Skeletal muscle satellite cell (primary cell): Measurements from ENCODE around the gene ADAMTS15.
A peak's percentile ranks its signal among the peaks of the same experiment; 100 is the strongest.

ENCODE experiments used
- H3K27me3 ChIP-seq: 2 replicates; pipeline ENCODE4 v1.7.0; 2013; ENCODE audit warnings: low read length; ENCODE audit not compliant: control insufficient read depth, insufficient read depth
- H3K36me3 ChIP-seq: 2 replicates; pipeline ENCODE4 v1.7.0; 2013; ENCODE audit warnings: mild to moderate bottlenecking, control low read depth, low read length; ENCODE audit not compliant: insufficient read depth
- H3K4me1 ChIP-seq: 2 replicates; pipeline ENCODE4 v1.7.0; 2013; ENCODE audit warnings: low read length; ENCODE audit not compliant: control insufficient read depth, insufficient read depth
- H3K4me2 ChIP-seq: 2 replicates; pipeline ENCODE4 v1.7.0; 2013; ENCODE audit warnings: mild to moderate bottlenecking, low read length
- H3K4me3 ChIP-seq: 2 replicates; pipeline ENCODE4 v1.7.0; 2013; ENCODE audit warnings: low read length
- H3K9ac ChIP-seq: 2 replicates; pipeline ENCODE4 v1.7.0; 2013; ENCODE audit warnings: mild to moderate bottlenecking, low read depth, low read length, moderate library complexity
- H3K9me3 ChIP-seq: replicated peaks from 2 replicates; pipeline ENCODE4 v1.7.0; 2013; ENCODE audit warnings: mild to moderate bottlenecking, control low read depth, low read length

ADAMTS15 gene

DNA sequence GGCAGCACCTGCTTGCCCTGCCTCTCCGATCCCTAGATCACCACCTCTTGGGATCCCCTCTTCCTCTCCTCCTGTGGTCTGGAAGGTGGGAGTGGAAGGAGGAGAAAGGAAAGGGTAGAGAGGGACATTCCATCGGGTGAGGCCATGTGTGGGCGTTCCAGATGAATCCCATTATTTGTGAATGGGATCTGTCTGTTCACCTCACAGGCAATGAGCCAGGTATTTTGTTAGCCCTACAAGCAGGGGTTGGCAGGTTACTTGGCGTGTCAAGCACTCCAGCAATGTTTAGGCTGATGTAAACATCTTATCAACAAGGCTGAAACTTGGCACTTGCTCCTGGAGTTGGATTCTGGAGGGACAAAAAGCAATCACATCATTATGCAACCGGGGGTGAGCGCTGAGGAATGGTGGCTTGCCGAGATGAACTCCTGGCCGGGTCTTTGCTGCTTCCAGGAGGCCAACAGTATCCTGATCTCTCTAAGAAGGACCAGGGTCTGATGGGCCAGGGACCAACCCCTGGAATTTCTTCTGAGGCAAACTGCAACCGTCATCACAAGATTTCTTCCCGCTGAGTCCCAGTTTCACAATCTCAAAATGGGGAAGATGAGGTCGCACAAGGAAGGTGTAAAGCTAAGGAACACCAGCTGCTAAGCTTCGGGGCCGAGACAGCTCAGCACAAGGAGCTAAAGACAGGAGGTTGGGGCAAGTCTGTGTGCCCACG is 27.8 kb upstream of the ADAMTS15 start:
- H3K36me3 ChIP-seq = no peaks in the 10 kb centered on the region
- H3K4me1 ChIP-seq = peaks cover 6% of the 10 kb centered on the region
- H3K27me3 ChIP-seq = peaks cover 93% of the 10 kb centered on the region
- H3K4me3 ChIP-seq = no peak overlapping the region
- no peak overlapping the region for H3K9ac ChIP-seq
- H3K4me2 ChIP-seq = no peak overlapping the region
- H3K9me3 ChIP-seq = no peaks in the 10 kb centered on the region

DNA sequence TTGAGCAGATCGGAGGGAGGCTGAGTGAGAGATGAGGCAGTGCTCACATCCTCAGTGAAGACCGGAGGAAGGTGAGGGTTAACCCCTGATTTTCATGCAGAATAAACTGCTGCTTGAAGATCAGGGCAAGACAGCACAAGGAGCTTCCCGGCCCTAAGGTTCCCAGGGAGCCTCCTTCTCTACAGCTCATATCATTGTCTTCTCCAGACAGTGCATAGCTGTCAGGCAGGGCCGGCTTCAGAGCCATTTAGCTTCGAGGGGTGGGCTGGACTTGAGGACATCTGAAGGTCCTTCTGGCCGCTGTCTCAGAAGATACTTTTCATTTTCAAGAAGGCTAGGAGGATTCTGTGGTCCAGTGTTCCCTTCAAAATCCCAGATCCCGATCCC is 27.3 kb upstream of the ADAMTS15 start:
- Histone ChIP-seq H3K9ac (no peak overlapping the region), H3K4me3 (no peak overlapping the region), H3K9me3 (no peaks in the 10 kb centered on the region), H3K4me1 (peaks cover under 1% of the 10 kb centered on the region), H3K36me3 (no peaks in the 10 kb centered on the region), H3K27me3 (peaks cover 93% of the 10 kb centered on the region), H3K4me2 (no peak overlapping the region)

DNA sequence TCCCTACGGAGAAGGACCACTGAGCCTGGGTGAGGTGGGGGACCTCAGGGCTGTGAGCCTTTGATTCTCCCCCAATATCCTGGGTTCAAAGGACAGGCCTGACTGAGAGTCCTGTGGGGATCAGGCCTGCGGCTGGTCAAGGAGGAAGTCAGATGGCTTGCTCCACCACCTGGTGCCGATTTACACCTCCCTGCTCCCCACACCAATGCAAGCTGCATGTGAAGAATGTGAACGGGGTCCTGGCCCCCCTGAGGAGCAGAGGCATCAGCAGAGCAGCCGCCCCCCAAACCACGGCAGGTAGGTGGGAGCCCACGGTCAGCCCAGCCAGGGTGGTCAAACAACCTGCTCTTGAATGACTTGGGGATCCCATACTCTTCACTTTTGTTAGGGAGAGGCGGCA is 26.7 kb upstream of the ADAMTS15 start:
- Histone ChIP-seq H3K9ac (no peak overlapping the region), H3K9me3 (no peaks in the 10 kb centered on the region), H3K36me3 (no peaks in the 10 kb centered on the region), H3K27me3 (peaks cover 93% of the 10 kb centered on the region), H3K4me3 (no peak overlapping the region), H3K4me2 (no peak overlapping the region), H3K4me1 (no peaks in the 10 kb centered on the region)

DNA sequence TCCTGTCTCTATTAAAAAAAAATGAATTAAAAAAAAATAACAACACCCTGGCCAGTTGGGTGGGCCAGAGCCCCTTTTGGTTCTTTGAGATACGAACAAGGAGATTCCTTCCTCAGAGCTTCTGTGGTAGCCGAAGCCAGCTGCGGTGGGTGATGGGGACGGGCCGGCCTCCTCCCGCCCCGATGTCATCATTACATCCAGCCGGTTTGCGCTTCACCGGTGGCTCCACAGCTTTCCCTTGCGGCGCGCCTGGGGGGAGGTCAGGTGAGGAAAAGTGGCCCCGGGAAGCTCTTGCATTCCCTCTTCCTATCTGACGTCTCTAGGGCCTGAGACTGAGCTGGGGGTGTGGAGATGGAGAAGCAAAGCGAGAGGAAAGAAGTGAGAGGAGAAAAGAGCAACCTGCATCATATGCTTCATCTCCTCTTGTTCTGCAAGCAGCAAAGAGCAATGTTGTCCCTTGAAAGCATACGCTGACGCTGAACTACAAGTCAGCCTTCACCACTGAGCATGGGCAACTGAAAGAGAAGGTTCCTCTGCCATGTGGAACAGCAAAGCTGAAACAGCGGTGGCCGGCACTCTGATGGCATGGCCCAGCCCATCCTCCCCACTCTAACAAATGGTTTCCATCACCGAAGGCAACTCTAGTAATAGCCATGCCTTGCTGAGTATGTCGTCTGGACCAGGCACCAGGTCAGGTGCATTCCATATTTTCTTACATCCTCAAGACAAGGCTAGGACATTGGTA is 26.0 kb upstream of the ADAMTS15 start:
- Histone ChIP-seq H3K9me3 (no peaks in the 10 kb centered on the region), H3K4me1 (peaks cover under 1% of the 10 kb centered on the region), H3K36me3 (no peaks in the 10 kb centered on the region), H3K4me2 (no peak overlapping the region), H3K4me3 (no peak overlapping the region), H3K27me3 (peaks cover 97% of the 10 kb centered on the region), H3K9ac (no peak overlapping the region)

DNA sequence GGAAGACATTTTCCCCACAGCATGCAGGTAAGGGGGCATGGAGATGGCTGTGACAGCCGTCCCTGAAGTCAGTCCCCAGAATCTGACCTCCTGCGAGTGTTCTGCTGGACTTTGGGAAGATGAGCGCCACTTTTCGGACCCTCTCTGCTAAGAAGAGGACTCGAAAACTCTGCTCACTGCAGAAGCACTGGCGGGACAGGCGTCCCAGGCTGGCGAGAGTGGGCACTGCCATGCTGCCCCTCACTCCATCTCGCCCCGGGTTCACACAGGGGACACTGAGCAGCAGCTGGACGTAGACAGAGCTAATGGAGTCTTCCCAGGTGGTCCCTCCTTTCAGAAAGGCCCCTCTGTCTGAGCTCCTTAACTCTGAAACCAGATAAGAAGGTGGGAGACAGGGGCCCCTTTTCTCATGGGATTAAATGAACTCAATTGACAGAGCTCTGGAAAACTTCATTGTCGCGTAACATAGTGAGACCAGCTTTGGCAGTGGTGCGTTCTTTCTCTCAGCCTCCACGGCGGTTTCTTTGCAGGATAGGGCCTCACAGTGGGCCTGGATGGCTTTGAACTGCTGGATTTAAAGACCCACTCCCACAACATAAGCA is 24.8 kb upstream of the ADAMTS15 start:
- no peak overlapping the region for H3K4me2 ChIP-seq
- H3K9me3 ChIP-seq = no peaks in the 10 kb centered on the region
- no peaks in the 10 kb centered on the region for H3K36me3 ChIP-seq
- peaks cover 94% of the 10 kb centered on the region for H3K27me3 ChIP-seq
- H3K9ac ChIP-seq = no peak overlapping the region
- peaks cover 8% of the 10 kb centered on the region for H3K4me1 ChIP-seq
- no peak overlapping the region for H3K4me3 ChIP-seq

DNA sequence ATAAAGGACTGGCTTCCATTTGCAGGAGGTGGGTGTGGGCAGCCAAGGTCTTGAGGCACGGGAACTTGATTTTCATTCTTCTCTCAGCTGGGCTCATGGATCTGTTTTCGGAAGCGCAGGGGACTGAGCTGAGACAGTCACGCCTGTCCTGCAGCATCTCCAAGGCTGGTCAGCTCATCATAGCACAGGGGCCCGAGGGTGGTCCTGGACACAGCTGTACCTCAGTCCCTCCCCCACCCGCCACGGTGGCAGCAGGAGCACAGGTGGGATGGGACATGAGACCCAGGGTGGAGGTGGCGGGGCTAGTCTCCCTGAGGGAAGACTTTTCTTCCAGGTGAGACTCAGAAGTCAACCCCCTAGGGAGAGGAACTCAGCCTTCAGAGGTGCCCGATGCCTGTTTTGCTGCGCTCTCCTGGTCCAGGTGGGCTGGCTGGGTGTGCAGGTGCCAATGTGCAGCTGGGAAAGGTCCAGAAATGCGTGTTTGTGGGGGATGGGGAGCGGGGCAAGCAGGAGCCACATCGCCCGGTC is 23.8 kb upstream of the ADAMTS15 start:
- no peak overlapping the region for H3K4me3 ChIP-seq
- H3K4me2 ChIP-seq = no peak overlapping the region
- peaks cover 95% of the 10 kb centered on the region for H3K27me3 ChIP-seq
- no peaks in the 10 kb centered on the region for H3K36me3 ChIP-seq
- H3K9me3 ChIP-seq = no peaks in the 10 kb centered on the region
- H3K9ac ChIP-seq = no peak overlapping the region
- H3K4me1 ChIP-seq = peaks cover 11% of the 10 kb centered on the region

DNA sequence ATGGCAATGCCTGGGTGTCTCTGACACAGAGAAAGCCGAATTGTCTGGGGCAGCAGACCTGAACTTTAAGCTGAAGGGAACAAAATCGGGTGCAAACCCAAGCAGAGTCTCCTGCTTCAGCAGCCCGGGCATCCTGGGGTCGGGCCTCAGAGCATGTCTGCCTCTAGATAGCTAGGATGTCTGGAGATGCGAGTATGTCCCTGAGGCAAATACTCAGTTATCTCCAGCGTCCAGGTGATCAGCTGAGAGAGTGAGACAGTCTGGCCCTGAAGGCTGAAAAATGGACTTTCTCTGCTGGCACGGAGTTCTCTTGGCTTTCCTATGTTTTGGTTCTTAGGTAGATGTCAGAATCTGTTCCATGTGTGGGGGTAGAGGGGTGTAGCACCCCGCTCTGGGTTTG is 23.3 kb upstream of the ADAMTS15 start:
- peaks cover 11% of the 10 kb centered on the region for H3K4me1 ChIP-seq

DNA sequence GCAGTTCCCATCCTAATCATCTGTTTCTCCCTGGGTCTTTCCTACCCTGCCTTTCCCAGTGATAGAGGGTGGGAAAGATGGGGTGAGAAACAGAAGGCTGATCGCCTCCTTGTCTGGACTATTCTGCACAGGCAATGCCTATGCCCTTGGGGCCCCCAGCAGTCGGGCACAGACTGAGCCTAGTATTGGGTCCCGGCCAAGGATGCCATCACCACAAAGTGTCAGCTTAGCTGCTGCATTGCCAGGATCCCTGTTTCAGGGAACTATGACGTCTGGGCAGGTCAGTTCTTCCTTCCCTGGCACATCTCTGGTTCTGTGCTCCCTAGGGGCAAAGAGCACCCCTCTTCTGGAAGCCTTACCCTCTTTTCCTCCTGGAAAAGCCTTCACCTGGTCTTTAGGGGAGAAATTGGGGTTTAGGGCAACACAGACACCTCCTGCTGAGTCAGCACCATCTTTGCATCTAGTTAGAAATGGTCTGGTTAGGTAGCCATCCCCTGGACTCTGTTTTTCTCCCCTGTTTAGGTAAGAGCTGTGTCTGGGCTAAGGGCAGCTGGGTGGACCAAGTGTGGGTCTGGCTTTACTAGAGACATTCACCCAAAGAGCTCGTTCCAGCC is 22.1 kb upstream of the ADAMTS15 start:
- H3K27me3 ChIP-seq = peaks cover 88% of the 10 kb centered on the region
- no peaks in the 10 kb centered on the region for H3K36me3 ChIP-seq
- no peak overlapping the region for H3K4me2 ChIP-seq
- no peak overlapping the region for H3K4me3 ChIP-seq
- H3K4me1 ChIP-seq = peaks cover 11% of the 10 kb centered on the region
- H3K9me3 ChIP-seq = no peaks in the 10 kb centered on the region
- H3K9ac ChIP-seq = no peak overlapping the region

More for the DNA sequence above, 23.3 kb upstream of the ADAMTS15 start:
- Histone ChIP-seq H3K27me3 (peaks cover 95% of the 10 kb centered on the region), H3K4me3 (no peak overlapping the region), H3K9ac (no peak overlapping the region), H3K36me3 (no peaks in the 10 kb centered on the region), H3K9me3 (no peaks in the 10 kb centered on the region), H3K4me2 (no peak overlapping the region)

DNA sequence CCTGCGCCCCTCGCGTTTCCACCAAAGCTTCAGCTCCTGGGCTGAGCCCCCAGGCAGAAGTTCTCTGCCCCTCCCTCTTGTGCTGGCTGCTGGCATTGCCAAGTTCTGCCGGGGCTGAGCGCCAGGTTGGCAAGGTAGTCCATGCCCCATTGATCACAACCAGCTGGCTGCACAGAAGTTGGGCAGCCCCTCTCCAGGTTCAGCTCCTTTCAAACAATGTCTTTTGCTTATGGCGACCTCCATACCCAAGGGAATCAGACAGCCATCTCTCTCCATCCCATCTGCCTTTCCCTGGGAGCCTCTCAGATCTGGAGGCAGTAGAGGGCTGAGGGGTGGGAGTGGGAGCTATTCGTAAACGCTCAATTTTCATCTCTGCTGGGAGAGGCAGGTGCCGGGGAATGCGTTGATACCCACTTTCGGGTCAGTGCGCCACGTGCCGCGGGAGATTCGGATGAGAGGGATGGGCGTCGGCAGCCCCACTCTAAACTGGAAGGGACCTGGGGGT is 21.6 kb upstream of the ADAMTS15 start:
- Histone ChIP-seq H3K9me3 (no peaks in the 10 kb centered on the region), H3K4me1 (peaks cover 13% of the 10 kb centered on the region), H3K27me3 (peaks cover 83% of the 10 kb centered on the region), H3K9ac (no peak overlapping the region), H3K4me2 (no peak overlapping the region), H3K4me3 (no peak overlapping the region), H3K36me3 (no peaks in the 10 kb centered on the region)

DNA sequence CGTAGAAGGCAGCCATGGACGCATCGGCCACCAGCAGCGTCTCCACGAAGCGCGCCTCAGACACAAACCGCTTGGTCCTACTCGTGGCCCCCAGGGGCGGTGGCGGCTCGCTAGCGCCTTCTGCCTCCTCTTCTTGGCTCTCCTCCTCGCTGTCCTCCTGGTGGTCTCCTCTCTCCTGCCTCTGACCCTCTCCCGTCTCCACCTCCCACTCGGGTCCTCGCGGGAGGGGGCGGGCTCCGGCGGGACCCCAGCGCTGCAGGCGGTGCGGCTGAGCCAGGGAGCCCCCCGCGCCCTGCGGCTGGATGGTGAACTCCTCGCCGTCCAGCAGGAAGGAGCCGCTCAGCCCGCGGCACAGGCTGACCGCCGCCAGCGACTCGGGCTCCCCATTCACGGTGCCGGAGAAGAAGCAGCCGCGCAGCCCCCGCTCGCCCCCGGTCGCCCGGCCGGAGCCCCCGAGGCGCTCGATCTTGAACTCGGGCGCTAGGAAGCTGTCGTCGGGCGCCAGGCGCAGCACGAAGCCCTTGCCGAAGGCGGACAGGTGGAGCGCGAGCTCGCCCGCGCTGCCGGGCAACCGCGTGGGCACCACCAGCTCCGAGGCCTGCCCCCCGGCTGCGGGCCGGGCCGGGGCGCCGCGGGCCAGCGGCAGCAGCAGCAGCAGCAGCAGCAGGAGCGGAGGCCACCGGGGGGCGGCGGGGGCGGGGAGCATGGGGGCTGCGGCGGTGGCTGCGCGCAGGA is 20.7 kb upstream of the ADAMTS15 start:
- Histone ChIP-seq H3K36me3 (no peaks in the 10 kb centered on the region), H3K4me1 (peaks cover 13% of the 10 kb centered on the region), H3K4me2 (peak overlapping the region; percentile 76), H3K9ac (no peak overlapping the region), H3K27me3 (peaks cover 74% of the 10 kb centered on the region), H3K4me3 (no peak overlapping the region), H3K9me3 (no peaks in the 10 kb centered on the region)
